Psoas muscle (tissue), 8 donors: ENCODE data around the gene BUD31. TPM values are rescaled to one million over a fixed set of nuclear protein-coding genes. Genes with fewer than 3 reads are reported as not detected.

Experiments
- ATAC-seq, 4 donors: fragments of 200-7000 bp; cut with Tn5 transposase; one replicate each; pipeline ENCODE4 v1.9.1; 2020; ENCODE audit warnings: moderate library complexity in 3 of 4, mild to moderate bottlenecking in 2 of 4
- DNase-seq, 2 donors: peaks; one replicate each; pipeline ENCODE4 v3.0.0-alpha.2; 2020
- H3K27ac ChIP-seq: fragments of 200-600 bp; one replicate; pipeline ENCODE4 v1.8.0; 2022
- H3K27me3 ChIP-seq, 3 donors: fragments of 200-600 bp in 1 of 3; one replicate each; pipeline versions ENCODE4 v1.6.1 to v1.8.0; 2013 to 2022; ENCODE audit warnings: low read length in 2 of 3, mild to moderate bottlenecking in 2 of 3, moderate library complexity in 1 of 3; ENCODE audit not compliant: insufficient read depth in 3 of 3
- H3K36me3 ChIP-seq, 2 donors: fragments of 200-600 bp in 1 of 2; one replicate each; pipeline versions ENCODE4 v1.6.1 to v1.8.0; 2013 to 2022; ENCODE audit warnings: low read depth in 1 of 2, mild to moderate bottlenecking in 1 of 2, moderate library complexity in 1 of 2; ENCODE audit not compliant: insufficient read depth in 1 of 2
- H3K4me1 ChIP-seq: fragments of 200-600 bp; one replicate; pipeline ENCODE4 v1.8.0; 2022
- H3K4me3 ChIP-seq: fragments of 200-600 bp; one replicate; pipeline ENCODE4 v1.8.0; 2022; ENCODE audit warnings: mild to moderate bottlenecking
- H3K9me3 ChIP-seq: fragments of 200-600 bp; one replicate; pipeline ENCODE4 v1.8.0; 2022
- CTCF ChIP-seq: fragments of 200-600 bp; IDR thresholded peaks from one replicate; pipeline ENCODE4 v1.8.0; 2022; ENCODE audit warnings: antibody characterized with exemption
- WGBS, 3 donors: extraction: QIAGEN DNeasy Blood & Tissue Kit; methylation state at CpG; one replicate each; pipeline versions ENCODE4 v1.1.6 to v1.1.7; 2013; 5-methylcytosine and 5-hydroxymethylcytosine counted together
- intact Hi-C, 2 donors: fragments of 100-400 bp; cut with DNase I; formaldehyde crosslinking; loops; one replicate each; pipeline versions ENCODE4 v1.11.0 to v1.14.2; 2022
- polyA plus RNA-seq, 3 donors: library from polyadenylated mRNA; stranded (reverse); fragments of 200-250 nt; gene quantifications; one replicate each; pipeline ENCODE4 v1.2.3, GENCODE V29; 2013
- total RNA-seq, 4 donors: library from RNA; stranded (reverse); fragmentation: NEBNext Ultra II Directional in 2 of 4; extraction: Animal tissue kit (Norgen Biotek cat#: 25700) in 2 of 4; gene quantifications; one replicate each; pipeline versions ENCODE4 v1.2.1 to v1.2.4, GENCODE V29; 2021 to 2023
- donor health status: healthy with polysubstance abuse.
- donor health status: DM: no; HTN: no; CAD: no; lungs with moderate emphysema.
- donor health status: Bipolar disorder and iron deficiency.
- donor health status: healthy.
- donor health status: DM: yes; HTN: yes; CAD: no.
- donor health status: DM: no; HTN: no; CAD: no.
- donor health status: DM: no; HTN: no; CAD: no.
- donor health status: DM: yes; HTN: yes; CAD: no.

Gene BUD31
- total and polyA plus RNA-seq, 7 donors = 30.2 to 115 (median 46.8) TPM

GRCh38 chr7:99420986-99421385 is 12.2 kb downstream of the BUD31 start:
- H3K27me3 ChIP-seq = no peaks in the 10 kb centered on the region
- H3K36me3 ChIP-seq = peaks cover 9 to 86% of the 10 kb centered on the region in 2 donors
- no peak for TF ChIP-seq CTCF
- H3K27ac ChIP-seq = no peak overlapping the region
- ATAC-seq (no peak), DNase-seq (no peak)
- no peaks in the 10 kb centered on the region for H3K9me3 ChIP-seq
- no peaks in the 10 kb centered on the region for H3K4me1 ChIP-seq
- WGBS, 3 donors = 75 to 84% (median 77%) methylated on average over 7 of the region's 7 CpGs
- intact Hi-C loops = no loop called here
- H3K4me3 ChIP-seq = no peak overlapping the region

- Histone ChIP-seq H3K27ac (no peak overlapping the region), H3K36me3 (peaks cover 4 to 74% of the 10 kb centered on the region in 2 donors), H3K9me3 (no peaks in the 10 kb centered on the region), H3K27me3 (no peaks in the 10 kb centered on the region), H3K4me3 (no peak overlapping the region), H3K4me1 (no peaks in the 10 kb centered on the region)
- no peak for TF ChIP-seq CTCF
- ATAC-seq (no peak), DNase-seq (no peak)
- WGBS, 3 donors = 88 to 95% (median 91%) methylated on average over 11 of the region's 11 CpGs
- intact Hi-C loops = loop anchor here in 1 of 2 donors (2.0 kb wide), 1 partner anchor 35 kb away; no protein-coding TSS in a partner anchor
Observed at GRCh38 chr7:99422186-99422585, 13.4 kb downstream of the BUD31 start.

- peaks cover 2 to 70% of the 10 kb centered on the region in 2 donors for H3K36me3 ChIP-seq
- H3K4me3 ChIP-seq = no peak overlapping the region
- intact Hi-C loops = loop anchor here in 1 of 2 donors (2.0 kb wide), 1 partner anchor 34 kb away; no protein-coding TSS in a partner anchor
- H3K27me3 ChIP-seq = no peaks in the 10 kb centered on the region
- ATAC-seq (no peak), DNase-seq (no peak)
- WGBS, 3 donors = 85 to 90% (median 86%) methylated on average over 5 of the region's 5 CpGs
- no peak for TF ChIP-seq CTCF
- H3K27ac ChIP-seq = no peak overlapping the region
- no peaks in the 10 kb centered on the region for H3K4me1 ChIP-seq
- H3K9me3 ChIP-seq = no peaks in the 10 kb centered on the region
Observed at GRCh38 chr7:99422625-99423024, 13.9 kb downstream of the BUD31 start.

- no peaks in the 10 kb centered on the region for H3K9me3 ChIP-seq
- WGBS, 3 donors = 87 to 92% (median 89%) methylated on average over 23 to 24 of the region's 24 CpGs
- no peaks in the 10 kb centered on the region for H3K27me3 ChIP-seq
- H3K4me3 ChIP-seq = no peak overlapping the region
- H3K27ac ChIP-seq = no peak overlapping the region
- DNase-seq = no peak
- ATAC-seq = no peak
- H3K4me1 ChIP-seq = no peaks in the 10 kb centered on the region
- TF ChIP-seq CTCF = no peak
- H3K36me3 ChIP-seq = peaks cover 0 to 69% of the 10 kb centered on the region in 2 donors
- intact Hi-C loops = no loop called here
Observed at GRCh38 chr7:99424932-99425730, 16.4 kb downstream of the BUD31 start.
